Esophagus muscularis mucosa (tissue), 4 donors: ENCODE measurements around the gene SLC35B3.

Experiments
- EP300 ChIP-seq: sonication (generic); formaldehyde crosslinking; IDR thresholded peaks from one replicate; pipeline ENCODE4 v1.6.1; 2017; ENCODE audit warnings: antibody characterized with exemption
- POLR2A ChIP-seq: fragments of 450-650 bp; IDR thresholded peaks from one replicate; pipeline ENCODE4 v1.6.1; 2017; ENCODE audit warnings: antibody characterized with exemption, moderate library complexity, mild to moderate bottlenecking, low read depth
- POLR2AphosphoS5 ChIP-seq, 2 donors: sonication (generic); formaldehyde crosslinking; IDR thresholded peaks; one replicate each; pipeline ENCODE4 v1.6.1; 2017; ENCODE audit warnings: antibody characterized with exemption in 2 of 2
- TF ChIP-seq, protein P1 (sequence below), 3 experiments: fragments of 200-600 bp in 2 of 3; fragments of 450-650 bp in 1 of 3; sonication (generic) in 2 of 3; IDR thresholded peaks; one replicate each; pipeline ENCODE4 v1.5.1; 2017 to 2019; ENCODE audit warnings: antibody characterized with exemption in 3 of 3, mild to moderate bottlenecking in 2 of 3, moderate library complexity in 1 of 3

DNA sequence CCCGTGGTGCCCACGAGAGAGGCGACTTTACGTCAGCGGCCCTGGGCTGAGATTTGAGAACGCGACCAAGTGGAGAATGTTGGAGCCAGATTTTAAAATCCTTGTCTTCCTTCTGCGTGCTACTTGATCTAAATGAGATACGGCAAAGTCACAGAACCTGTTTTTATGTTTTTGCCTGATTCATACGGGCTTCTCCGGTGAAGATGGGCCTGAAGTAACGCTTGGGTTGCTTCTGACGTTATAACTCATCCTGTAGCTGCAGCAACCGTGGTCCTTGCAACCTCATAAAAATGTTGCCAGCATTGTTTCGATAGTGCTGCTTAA, 462 bp upstream of the SLC35B3 start:
- TF ChIP-seq, protein P1, sequence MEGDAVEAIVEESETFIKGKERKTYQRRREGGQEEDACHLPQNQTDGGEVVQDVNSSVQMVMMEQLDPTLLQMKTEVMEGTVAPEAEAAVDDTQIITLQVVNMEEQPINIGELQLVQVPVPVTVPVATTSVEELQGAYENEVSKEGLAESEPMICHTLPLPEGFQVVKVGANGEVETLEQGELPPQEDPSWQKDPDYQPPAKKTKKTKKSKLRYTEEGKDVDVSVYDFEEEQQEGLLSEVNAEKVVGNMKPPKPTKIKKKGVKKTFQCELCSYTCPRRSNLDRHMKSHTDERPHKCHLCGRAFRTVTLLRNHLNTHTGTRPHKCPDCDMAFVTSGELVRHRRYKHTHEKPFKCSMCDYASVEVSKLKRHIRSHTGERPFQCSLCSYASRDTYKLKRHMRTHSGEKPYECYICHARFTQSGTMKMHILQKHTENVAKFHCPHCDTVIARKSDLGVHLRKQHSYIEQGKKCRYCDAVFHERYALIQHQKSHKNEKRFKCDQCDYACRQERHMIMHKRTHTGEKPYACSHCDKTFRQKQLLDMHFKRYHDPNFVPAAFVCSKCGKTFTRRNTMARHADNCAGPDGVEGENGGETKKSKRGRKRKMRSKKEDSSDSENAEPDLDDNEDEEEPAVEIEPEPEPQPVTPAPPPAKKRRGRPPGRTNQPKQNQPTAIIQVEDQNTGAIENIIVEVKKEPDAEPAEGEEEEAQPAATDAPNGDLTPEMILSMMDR (IDR thresholded peaks at IDR 0.05): no peak
- TF ChIP-seq POLR2AphosphoS5 (IDR thresholded peaks at IDR 0.05) (no peak), EP300 (no peak), POLR2A (no peak)
